Neuronal stem cell (in vitro differentiated cells): ENCODE measurements around the gene N4BP2.

Experiments
- DNase-seq: peaks from one replicate; pipeline ENCODE4 v3.0.0-alpha.2; 2013; ENCODE audit warnings: low spot score
- H2AFZ ChIP-seq: one replicate; pipeline ENCODE4 v1.6.1; 2013; ENCODE audit warnings: mild to moderate bottlenecking, low read length, inconsistent platforms
- H2AK5ac ChIP-seq: 2 replicates; pipeline ENCODE4 v1.6.1; 2013; ENCODE audit warnings: low read depth, mild to moderate bottlenecking, inconsistent platforms, low read length, moderate library complexity, mixed read lengths
- H2BK120ac ChIP-seq: 2 replicates; pipeline ENCODE4 v1.6.1; 2013; ENCODE audit warnings: low read depth, mild to moderate bottlenecking, inconsistent platforms, low read length, moderate library complexity, mixed read lengths
- H2BK12ac ChIP-seq: one replicate; pipeline ENCODE4 v1.6.1; 2013; ENCODE audit warnings: low read length, inconsistent platforms
- H2BK15ac ChIP-seq: 2 replicates; pipeline ENCODE4 v1.6.1; 2013; ENCODE audit warnings: mild to moderate bottlenecking, low read length, inconsistent platforms, mixed read lengths
- H2BK5ac ChIP-seq: one replicate; pipeline ENCODE4 v1.6.1; 2013; ENCODE audit warnings: inconsistent platforms, mild to moderate bottlenecking, low read length, moderate library complexity
- H3K14ac ChIP-seq: one replicate; pipeline ENCODE4 v1.6.1; 2013; ENCODE audit warnings: low read length, inconsistent platforms
- H3K18ac ChIP-seq: 2 replicates; pipeline ENCODE4 v1.6.1; 2013; ENCODE audit warnings: low read length, inconsistent platforms
- H3K23ac ChIP-seq: 2 replicates; pipeline ENCODE4 v1.6.1; 2013; ENCODE audit warnings: low read depth, mild to moderate bottlenecking, mixed read lengths, low read length, inconsistent platforms; ENCODE audit not compliant: poor library complexity
- H3K27ac ChIP-seq: replicated peaks from 3 replicates; pipeline ENCODE4 v1.5.1; 2013; ENCODE audit warnings: low read length, inconsistent platforms
- H3K27me3 ChIP-seq, 3 experiments: 2 replicates each; pipeline ENCODE4 v1.6.1; 2013; ENCODE audit warnings: low read length in 3 of 3, mild to moderate bottlenecking in 2 of 3, inconsistent platforms in 1 of 3, low read depth in 1 of 3, mixed read lengths in 1 of 3, moderate library complexity in 1 of 3; ENCODE audit not compliant: control insufficient read depth in 3 of 3, insufficient read depth in 3 of 3
- H3K36me3 ChIP-seq, 2 donors: replicated peaks in 1 of 2; 2 replicates each; pipeline ENCODE4 v1.6.1; 2013; ENCODE audit warnings: low read length in 2 of 2; ENCODE audit not compliant: control insufficient read depth in 2 of 2, insufficient read depth in 2 of 2
- H3K4ac ChIP-seq: 2 replicates; pipeline ENCODE4 v1.6.1; 2013; ENCODE audit warnings: inconsistent platforms, mild to moderate bottlenecking, low read length, moderate library complexity
- H3K4me1 ChIP-seq, 2 donors: 1 replicate in 1 of 2; 2 replicates in 1 of 2; pipeline ENCODE4 v1.6.1; 2013; ENCODE audit warnings: low read length in 2 of 2, low read depth in 1 of 2; ENCODE audit not compliant: control insufficient read depth in 2 of 2, insufficient read depth in 1 of 2
- H3K4me2 ChIP-seq: one replicate; pipeline ENCODE4 v1.6.1; 2013; ENCODE audit warnings: mild to moderate bottlenecking, low read length, inconsistent platforms; ENCODE audit not compliant: insufficient read depth, poor library complexity, severe bottlenecking
- H3K4me3 ChIP-seq, 2 donors: 2 replicates each; pipeline ENCODE4 v1.5.1; 2013; ENCODE audit warnings: low read length in 2 of 2, mild to moderate bottlenecking in 2 of 2, inconsistent platforms in 1 of 2, moderate library complexity in 1 of 2
- H3K79me1 ChIP-seq: one replicate; pipeline ENCODE4 v1.6.1; 2013; ENCODE audit warnings: low read depth, mild to moderate bottlenecking, inconsistent platforms, low read length, moderate library complexity
- H3K9ac ChIP-seq: one replicate; pipeline ENCODE4 v1.6.1; 2013; ENCODE audit warnings: mild to moderate bottlenecking, low read depth, low read length, inconsistent platforms; ENCODE audit not compliant: poor library complexity
- H3K9me3 ChIP-seq, 2 donors: replicated peaks in 1 of 2; 2 replicates each; pipeline versions ENCODE3 to v1.6.1; 2013; ENCODE audit warnings: low read length in 2 of 2, mild to moderate bottlenecking in 2 of 2, inconsistent platforms in 1 of 2, low read depth in 1 of 2, mixed read lengths in 1 of 2, moderate library complexity in 1 of 2; ENCODE audit not compliant: control insufficient read depth in 2 of 2, insufficient read depth in 1 of 2
- H4K8ac ChIP-seq: one replicate; pipeline ENCODE4 v1.6.1; 2013; ENCODE audit warnings: low read depth, mild to moderate bottlenecking, inconsistent platforms, low read length, moderate library complexity
- H4K91ac ChIP-seq: one replicate; pipeline ENCODE4 v1.6.1; 2013; ENCODE audit warnings: low read length, low read depth, mild to moderate bottlenecking, inconsistent platforms; ENCODE audit not compliant: poor library complexity
- WGBS, 2 donors: extraction: QIAGEN DNeasy Blood & Tissue Kit; methylation state at CpG; one replicate each; pipeline ENCODE4 v1.1.7; 2013; ENCODE audit warnings: missing lambda C conversion rate in 2 of 2, mixed read lengths in 1 of 2; ENCODE audit not compliant: insufficient read length in 2 of 2, insufficient replicate concordance in 1 of 2; ENCODE audit errors: extremely low coverage in 2 of 2; 5-methylcytosine and 5-hydroxymethylcytosine counted together

N4BP2 gene

GRCh38 chr4:40180356-40180755, 123.7 kb downstream of the N4BP2 start:
- WGBS, 2 donors = no CpG with 5 or more reads among the region's 1 CpG
- no peak for DNase-seq
- no peak overlapping the region for H3K23ac ChIP-seq

GRCh38 chr4:40182001-40182400, 125.4 kb downstream of the N4BP2 start:
- Histone ChIP-seq H3K36me3 (no peaks in the 10 kb centered on the region), H3K4me2 (no peak overlapping the region), H2AK5ac (no peak overlapping the region), H3K18ac (no peak overlapping the region), H3K9me3 (peaks cover 0 to 2% of the 10 kb centered on the region in 2 donors), H4K8ac (no peak overlapping the region), H3K4me1 (peaks cover 2 to 4% of the 10 kb centered on the region in 2 donors), H2BK15ac (no peak overlapping the region), H2AFZ (no peak overlapping the region), H3K14ac (no peak overlapping the region), H2BK5ac (no peak overlapping the region), H2BK120ac (no peak overlapping the region), H2BK12ac (no peak overlapping the region), H3K27me3 (no peaks in the 10 kb centered on the region), H4K91ac (no peak overlapping the region), H3K9ac (no peak overlapping the region), H3K23ac (no peak overlapping the region), H3K79me1 (no peaks in the 10 kb centered on the region), H3K4me3 (no peak overlapping the region), H3K4ac (no peak overlapping the region), H3K27ac (no peak overlapping the region)
- no CpG with 5 or more reads among the region's 4 CpGs for WGBS, 2 donors
- no peak for DNase-seq

More at GRCh38 chr4:40180356-40180755, 123.7 kb downstream of the N4BP2 start:
- Histone ChIP-seq H2BK120ac (no peak overlapping the region), H3K4ac (no peak overlapping the region), H2BK5ac (no peak overlapping the region), H3K27ac (no peak overlapping the region), H3K9me3 (peaks cover 0 to 2% of the 10 kb centered on the region in 2 donors), H2BK15ac (no peak overlapping the region), H3K14ac (no peak overlapping the region), H3K4me1 (peaks cover 3 to 4% of the 10 kb centered on the region in 2 donors), H3K27me3 (no peaks in the 10 kb centered on the region), H3K9ac (no peak overlapping the region), H2AK5ac (no peak overlapping the region), H2BK12ac (no peak overlapping the region), H3K18ac (no peak overlapping the region), H4K91ac (no peak overlapping the region), H3K4me3 (no peak overlapping the region), H3K4me2 (no peak overlapping the region), H4K8ac (no peak overlapping the region), H3K36me3 (no peaks in the 10 kb centered on the region), H3K79me1 (no peaks in the 10 kb centered on the region), H2AFZ (no peak overlapping the region)

GRCh38 chr4:40182954-40183353, 126.3 kb downstream of the N4BP2 start:
- no peak overlapping the region for H3K18ac ChIP-seq
- DNase-seq = no peak
- no peak overlapping the region for H4K8ac ChIP-seq
- no peak overlapping the region for H2BK120ac ChIP-seq
- H2AFZ ChIP-seq = no peak overlapping the region
- no CpG with 5 or more reads among the region's 3 CpGs for WGBS, 2 donors
- no peak overlapping the region for H3K27ac ChIP-seq
- no peaks in the 10 kb centered on the region for H3K27me3 ChIP-seq
- H2BK15ac ChIP-seq = no peak overlapping the region
- no peak overlapping the region for H3K4me3 ChIP-seq
- H3K14ac ChIP-seq = no peak overlapping the region
- no peak overlapping the region for H3K9ac ChIP-seq
- no peak overlapping the region for H2AK5ac ChIP-seq
- H3K4me1 ChIP-seq = peaks cover 2 to 4% of the 10 kb centered on the region in 2 donors
- H3K79me1 ChIP-seq = no peaks in the 10 kb centered on the region
- H3K4ac ChIP-seq = no peak overlapping the region
- no peak overlapping the region for H2BK5ac ChIP-seq
- H3K4me2 ChIP-seq = no peak overlapping the region
- no peak overlapping the region for H2BK12ac ChIP-seq
- no peak overlapping the region for H3K23ac ChIP-seq
- H4K91ac ChIP-seq = no peak overlapping the region
- H3K9me3 ChIP-seq = peaks cover 0 to 2% of the 10 kb centered on the region in 2 donors
- H3K36me3 ChIP-seq = no peaks in the 10 kb centered on the region

GRCh38 chr4:40183615-40184411, 127.2 kb downstream of the N4BP2 start:
- Histone ChIP-seq H3K14ac (no peak overlapping the region), H2BK5ac (no peak overlapping the region), H3K4ac (no peak overlapping the region), H3K27me3 (no peaks in the 10 kb centered on the region), H3K79me1 (no peaks in the 10 kb centered on the region), H3K4me2 (no peak overlapping the region), H4K8ac (no peak overlapping the region), H2AK5ac (no peak overlapping the region), H2BK12ac (no peak overlapping the region), H3K4me1 (peaks cover 2 to 4% of the 10 kb centered on the region in 2 donors), H3K18ac (no peak overlapping the region), H3K4me3 (no peak overlapping the region), H2BK120ac (no peak overlapping the region), H3K36me3 (no peaks in the 10 kb centered on the region), H2AFZ (peak overlapping the region; percentile 48), H3K27ac (no peak overlapping the region), H2BK15ac (no peak overlapping the region), H3K9ac (no peak overlapping the region), H3K9me3 (peaks cover 0 to 2% of the 10 kb centered on the region in 2 donors), H4K91ac (no peak overlapping the region), H3K23ac (no peak overlapping the region)
- WGBS, 2 donors = no CpG with 5 or more reads among the region's 12 CpGs
- no peak for DNase-seq
